Loucy (cell line): ENCODE measurements around the gene CD27.

Experiments used
- H2AFZ ChIP-seq: fragments of 200-600 bp; sonication (generic); 2 replicates; pipeline ENCODE4 v1.6.0; 2016; ENCODE audit warnings: antibody characterized with exemption, mild to moderate bottlenecking, low read length, moderate library complexity
- H3F3A ChIP-seq: fragments of 200-600 bp; 2 replicates; pipeline ENCODE4 v1.6.0; 2016; ENCODE audit warnings: antibody characterized with exemption, low read depth, mild to moderate bottlenecking
- H3K27me3 ChIP-seq: fragments of 200-600 bp; sonication (generic); 2 replicates; pipeline ENCODE4 v1.6.1; 2014; ENCODE audit warnings: low read length, mild to moderate bottlenecking; ENCODE audit not compliant: insufficient read depth, poor library complexity, severe bottlenecking
- H3K36me3 ChIP-seq: fragments of 200-600 bp; sonication (generic); 2 replicates; pipeline ENCODE4 v1.6.1; 2016; ENCODE audit warnings: low read length; ENCODE audit not compliant: insufficient read depth
- H3K4me1 ChIP-seq: fragments of 200-600 bp; sonication (generic); 2 replicates; pipeline ENCODE4 v1.5.1; 2014; ENCODE audit warnings: low read length, mild to moderate bottlenecking; ENCODE audit not compliant: insufficient read depth, poor library complexity, severe bottlenecking
- H3K4me2 ChIP-seq: fragments of 200-600 bp; sonication (generic); 2 replicates; pipeline ENCODE4 v1.6.0; 2014; ENCODE audit warnings: antibody characterized with exemption, low read length, low read depth, mild to moderate bottlenecking; ENCODE audit not compliant: poor library complexity, severe bottlenecking
- H3K4me3 ChIP-seq: fragments of 200-600 bp; sonication (generic); 2 replicates; pipeline ENCODE4 v1.5.1; 2014; ENCODE audit warnings: low read length, mild to moderate bottlenecking, mixed read lengths; ENCODE audit not compliant: poor library complexity, severe bottlenecking
- H3K79me2 ChIP-seq: fragments of 200-600 bp; sonication (generic); 2 replicates; pipeline ENCODE4 v1.6.1; 2014; ENCODE audit warnings: low read length; ENCODE audit not compliant: insufficient read depth
- H3K9ac ChIP-seq: fragments of 200-600 bp; sonication (generic); 2 replicates; pipeline ENCODE4 v1.6.0; 2014; ENCODE audit warnings: mild to moderate bottlenecking, low read depth, low read length, moderate library complexity; ENCODE audit not compliant: poor library complexity, severe bottlenecking
- H3K9me2 ChIP-seq: fragments of 200-600 bp; sonication (generic); replicated peaks from 2 replicates; pipeline ENCODE4 v1.6.1; 2016; ENCODE audit warnings: low read depth, low read length, mixed read lengths
- H3K9me3 ChIP-seq: fragments of 200-600 bp; sonication (generic); 2 replicates; pipeline ENCODE4 v1.6.1; 2014; ENCODE audit warnings: mild to moderate bottlenecking, antibody characterized with exemption, low read length, low read depth; ENCODE audit not compliant: insufficient read depth
- H4K20me1 ChIP-seq: fragments of 200-600 bp; sonication (generic); 2 replicates; pipeline ENCODE4 v1.6.0; 2014; ENCODE audit warnings: antibody characterized with exemption, low read length, mild to moderate bottlenecking; ENCODE audit not compliant: insufficient read depth, poor library complexity, severe bottlenecking
- EZH2phosphoT487 ChIP-seq: fragments of 200-600 bp; IDR thresholded peaks from 2 replicates; pipeline ENCODE4 v1.6.1; 2018; ENCODE audit warnings: antibody characterized with exemption, mild to moderate bottlenecking, moderate library complexity, borderline replicate concordance
- TF ChIP-seq, protein P1 (sequence below): fragments of 200-600 bp; sonication (generic); conservative IDR thresholded peaks from 2 replicates; pipeline ENCODE4 v1.5.1; 2014; ENCODE audit warnings: mild to moderate bottlenecking, antibody characterized with exemption, low read length

The CD27 gene

DNA sequence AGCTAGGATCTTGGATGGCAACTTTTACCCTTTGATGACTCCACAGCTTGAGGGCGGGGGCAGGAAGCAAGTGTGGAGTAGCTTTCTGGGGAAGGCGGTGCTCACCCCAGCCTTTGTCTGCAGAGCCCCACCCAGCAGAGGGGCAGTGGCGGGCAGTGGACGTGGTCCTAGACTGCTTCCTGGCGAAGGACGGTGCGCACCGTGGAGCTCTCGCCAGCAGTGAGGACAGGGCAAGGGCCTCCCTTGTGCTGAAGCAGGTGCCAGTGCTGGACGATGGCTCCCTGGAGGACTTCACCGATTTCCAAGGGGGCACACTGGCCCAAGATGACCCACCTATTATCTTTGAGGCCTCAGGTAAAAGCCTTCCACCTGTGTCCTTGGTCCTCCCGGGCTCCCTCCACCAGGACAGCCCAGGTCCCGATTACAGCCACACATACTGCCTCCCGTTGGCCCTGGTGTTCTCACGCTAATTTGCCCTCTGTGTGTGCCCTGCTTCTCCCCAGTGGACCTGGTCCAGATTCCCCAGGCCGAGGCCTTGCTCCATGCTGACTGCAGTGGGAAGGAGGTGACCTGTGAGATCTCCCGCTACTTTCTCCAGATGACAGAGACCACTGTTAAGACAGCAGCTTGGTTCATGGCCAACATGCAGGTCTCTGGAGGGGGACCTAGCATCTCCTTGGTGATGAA is 8.3 kb downstream of the CD27 start:
- no peak for TF ChIP-seq EZH2phosphoT487
- TF ChIP-seq, protein P1, sequence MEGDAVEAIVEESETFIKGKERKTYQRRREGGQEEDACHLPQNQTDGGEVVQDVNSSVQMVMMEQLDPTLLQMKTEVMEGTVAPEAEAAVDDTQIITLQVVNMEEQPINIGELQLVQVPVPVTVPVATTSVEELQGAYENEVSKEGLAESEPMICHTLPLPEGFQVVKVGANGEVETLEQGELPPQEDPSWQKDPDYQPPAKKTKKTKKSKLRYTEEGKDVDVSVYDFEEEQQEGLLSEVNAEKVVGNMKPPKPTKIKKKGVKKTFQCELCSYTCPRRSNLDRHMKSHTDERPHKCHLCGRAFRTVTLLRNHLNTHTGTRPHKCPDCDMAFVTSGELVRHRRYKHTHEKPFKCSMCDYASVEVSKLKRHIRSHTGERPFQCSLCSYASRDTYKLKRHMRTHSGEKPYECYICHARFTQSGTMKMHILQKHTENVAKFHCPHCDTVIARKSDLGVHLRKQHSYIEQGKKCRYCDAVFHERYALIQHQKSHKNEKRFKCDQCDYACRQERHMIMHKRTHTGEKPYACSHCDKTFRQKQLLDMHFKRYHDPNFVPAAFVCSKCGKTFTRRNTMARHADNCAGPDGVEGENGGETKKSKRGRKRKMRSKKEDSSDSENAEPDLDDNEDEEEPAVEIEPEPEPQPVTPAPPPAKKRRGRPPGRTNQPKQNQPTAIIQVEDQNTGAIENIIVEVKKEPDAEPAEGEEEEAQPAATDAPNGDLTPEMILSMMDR, result no peak
- Histone ChIP-seq H2AFZ (no peak overlapping the region), H3K4me3 (peak overlapping the region; percentile 91), H3K9me3 (no peaks in the 10 kb centered on the region), H4K20me1 (no peaks in the 10 kb centered on the region), H3K27me3 (no peaks in the 10 kb centered on the region), H3K9ac (peak overlapping the region; percentile 96), H3K4me1 (peaks cover 30% of the 10 kb centered on the region), H3K9me2 (no peaks in the 10 kb centered on the region), H3F3A (no peaks in the 10 kb centered on the region), H3K4me2 (peak overlapping the region; percentile 100), H3K79me2 (peaks cover 48% of the 10 kb centered on the region), H3K36me3 (peaks cover 12% of the 10 kb centered on the region; the same call in 1 of the 2 replicates)

DNA sequence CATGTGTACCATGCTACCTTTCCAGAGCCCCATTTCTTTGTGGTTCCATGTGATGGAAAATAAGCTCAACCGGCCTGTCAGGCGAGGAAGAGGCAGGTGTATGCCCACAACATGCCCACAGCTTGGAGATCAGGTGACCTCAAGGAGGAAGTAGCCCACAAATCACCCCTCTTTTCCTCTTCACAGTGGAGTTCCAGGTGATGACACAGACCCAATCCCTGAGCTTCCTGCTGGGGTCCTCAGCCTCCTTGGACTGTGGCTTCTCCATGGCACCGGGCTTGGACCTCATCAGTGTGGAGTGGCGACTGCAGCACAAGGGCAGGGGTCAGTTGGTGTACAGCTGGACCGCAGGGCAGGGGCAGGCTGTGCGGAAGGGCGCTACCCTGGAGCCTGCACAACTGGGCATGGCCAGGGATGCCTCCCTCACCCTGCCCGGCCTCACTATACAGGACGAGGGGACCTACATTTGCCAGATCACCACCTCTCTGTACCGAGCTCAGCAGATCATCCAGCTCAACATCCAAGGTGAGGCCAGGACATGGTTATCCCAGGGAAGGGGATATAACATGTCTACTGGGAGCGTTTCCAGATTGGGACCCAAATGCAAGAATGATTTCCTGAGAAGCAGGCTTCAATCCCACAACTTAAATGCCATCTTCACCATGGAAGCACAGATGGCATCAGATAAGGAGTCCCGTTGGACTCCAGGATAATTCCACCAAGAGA is 12.6 kb downstream of the CD27 start:
- no peaks in the 10 kb centered on the region for H3K9me2 ChIP-seq
- H3K79me2 ChIP-seq, result peaks cover 27% of the 10 kb centered on the region
- H3K4me1 ChIP-seq, result peaks cover 29% of the 10 kb centered on the region
- no peaks in the 10 kb centered on the region for H3K9me3 ChIP-seq
- H2AFZ ChIP-seq, result no peak overlapping the region
- no peaks in the 10 kb centered on the region for H4K20me1 ChIP-seq
- H3K36me3 ChIP-seq, result peaks cover 23% of the 10 kb centered on the region; the same call in 1 of the 2 replicates
- no peak for TF ChIP-seq EZH2phosphoT487
- TF ChIP-seq, protein P1, result no peak
- H3K4me3 ChIP-seq, result no peak overlapping the region
- no peak overlapping the region for H3K9ac ChIP-seq
- H3K4me2 ChIP-seq, result no peak overlapping the region
- no peaks in the 10 kb centered on the region for H3K27me3 ChIP-seq
- peaks cover 10% of the 10 kb centered on the region; the same call in 1 of the 2 replicates for H3F3A ChIP-seq

GRCh38 chr12:6458281-6459003 is 13.7 kb downstream of the CD27 start:
- Histone ChIP-seq H3K9me2 (no peaks in the 10 kb centered on the region), H3F3A (peaks cover 10% of the 10 kb centered on the region; the same call in 1 of the 2 replicates), H3K79me2 (peaks cover 27% of the 10 kb centered on the region), H3K4me1 (peaks cover 29% of the 10 kb centered on the region), H3K4me2 (no peak overlapping the region), H3K9me3 (no peaks in the 10 kb centered on the region), H2AFZ (no peak overlapping the region), H3K9ac (no peak overlapping the region), H3K27me3 (no peaks in the 10 kb centered on the region), H3K4me3 (no peak overlapping the region), H4K20me1 (no peaks in the 10 kb centered on the region), H3K36me3 (peaks cover 23% of the 10 kb centered on the region; the same call in 1 of the 2 replicates)
- TF ChIP-seq EZH2phosphoT487, result no peak
- TF ChIP-seq, protein P1, result no peak
